Measurements from ENCODE around the gene SLC38A10. TPM values are rescaled to one million over a fixed set of nuclear protein-coding genes. Genes with fewer than 3 reads are reported as not detected.
A peak's percentile ranks its signal among the peaks of the same experiment; 100 is the strongest.

SLC38A10 gene
- total RNA-seq, 1 experiment from 2014 or later, result 43.8 TPM

DNA sequence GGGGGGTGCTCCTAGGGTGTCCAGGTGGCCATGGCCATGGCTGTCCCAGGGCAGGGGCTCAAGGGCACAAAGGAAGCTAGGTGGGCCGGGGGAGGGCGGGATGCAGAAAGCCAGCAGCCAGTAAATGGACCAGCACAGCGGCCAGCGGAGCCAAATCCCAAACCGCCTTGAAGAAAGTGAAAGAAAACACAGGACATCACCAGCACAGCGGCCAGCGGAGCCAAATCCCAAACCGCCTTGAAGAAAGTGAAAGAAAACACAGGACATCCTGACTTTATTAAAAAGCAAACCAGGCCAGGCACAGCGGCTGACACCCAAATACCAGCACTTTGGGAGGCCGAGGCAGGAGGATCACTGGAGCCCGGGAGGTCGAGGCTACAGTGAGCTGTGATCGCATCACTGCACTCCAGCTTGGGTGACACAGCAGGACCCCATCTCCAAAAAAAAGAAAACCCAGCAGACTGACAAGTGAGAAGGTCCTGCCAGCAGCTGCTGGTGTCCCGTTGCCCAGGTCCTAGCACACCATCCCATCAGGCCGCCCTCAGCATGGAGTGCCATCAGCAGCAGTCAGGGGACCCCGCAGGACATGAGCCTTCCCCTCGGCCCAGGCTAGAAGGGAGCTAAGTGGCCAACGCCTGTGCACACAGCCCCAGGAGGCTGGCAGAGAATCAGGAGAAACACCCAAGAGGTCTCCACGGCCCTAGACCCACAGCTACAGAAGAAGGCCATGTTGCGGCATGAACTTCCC lies 17.0 kb downstream of the SLC38A10 start:
- Mint-ChIP-seq H3K36me3 (ENCODE audit: insufficient read depth in 1 of 3, low read depth in 3 of 3) (peaks cover 11 to 42% (median 40%) of the 10 kb centered on the region in 3 experiments), H3K4me1 (no peaks in the 10 kb centered on the region), H3K4me3 (no peak overlapping the region), H3K27me3 (ENCODE audit: low read depth) (no peaks in the 10 kb centered on the region), H3K9me3 (no peaks in the 10 kb centered on the region), H3K27ac (peak overlapping the region in 1 of 3 experiments; percentile 68; a peak in 1 of 7 replicates)
- no peak overlapping the region for H2BK12ac ChIP-seq (ENCODE audit: insufficient read length, low read depth, low read length)
- no peak overlapping the region for H2AK5ac ChIP-seq (ENCODE audit: insufficient read length, low read length)
- no peak overlapping the region for H4K91ac ChIP-seq (ENCODE audit: insufficient read length, low read depth, low read length)
- H2BK15ac ChIP-seq (ENCODE audit: low read depth, low read length), result no peak overlapping the region
- no peak overlapping the region for H3K14ac ChIP-seq (ENCODE audit: insufficient read depth, low read length)
- no peak overlapping the region for H3K27ac ChIP-seq (ENCODE audit: insufficient read length, low read depth, low read length)
- no peaks in the 10 kb centered on the region for H3K79me1 ChIP-seq (ENCODE audit: insufficient read depth, low read depth, low read length, poor library complexity, severe bottlenecking)
- no CpG with 5 or more reads among the region's 20 CpGs for WGBS (ENCODE audit: extremely low coverage, insufficient read length, low lambda C conversion rate)
- H3K4me1 ChIP-seq (ENCODE audit: insufficient read depth, low read length), result no peaks in the 10 kb centered on the region
- H4K20me1 ChIP-seq (ENCODE audit: control insufficient read depth, insufficient read depth, insufficient read length), result no peaks in the 10 kb centered on the region
- H3K27me3 ChIP-seq (ENCODE audit: insufficient read depth, low read length), result no peaks in the 10 kb centered on the region
- H3K4ac ChIP-seq (ENCODE audit: low read depth, low read length), result no peak overlapping the region
- no peaks in the 10 kb centered on the region for H3K9me3 ChIP-seq (ENCODE audit: control insufficient read depth, low read depth, low read length)
- DNase-seq, result no peak
- H3K79me2 ChIP-seq (ENCODE audit: insufficient read depth, low read length), result no peaks in the 10 kb centered on the region
- no peak overlapping the region for H3K23ac ChIP-seq (ENCODE audit: insufficient read length, low read depth, low read length)
- no peak overlapping the region for H3K18ac ChIP-seq (ENCODE audit: insufficient read length, low read depth, low read length)
- H4K8ac ChIP-seq (replicated peaks; ENCODE audit: insufficient read length, low read depth, low read length), result no peak overlapping the region
- H2BK120ac ChIP-seq (ENCODE audit: low read depth, low read length, poor library complexity, severe bottlenecking), result no peak overlapping the region
- H3K9ac ChIP-seq (ENCODE audit: extremely low read depth, insufficient read length, low read length), result no peak overlapping the region
- no peak overlapping the region for H2BK20ac ChIP-seq (ENCODE audit: low read depth, low read length, poor library complexity, severe bottlenecking)
- no peak overlapping the region for H2BK5ac ChIP-seq (ENCODE audit: insufficient read length, low read length)
- TF ChIP-seq, protein P1, sequence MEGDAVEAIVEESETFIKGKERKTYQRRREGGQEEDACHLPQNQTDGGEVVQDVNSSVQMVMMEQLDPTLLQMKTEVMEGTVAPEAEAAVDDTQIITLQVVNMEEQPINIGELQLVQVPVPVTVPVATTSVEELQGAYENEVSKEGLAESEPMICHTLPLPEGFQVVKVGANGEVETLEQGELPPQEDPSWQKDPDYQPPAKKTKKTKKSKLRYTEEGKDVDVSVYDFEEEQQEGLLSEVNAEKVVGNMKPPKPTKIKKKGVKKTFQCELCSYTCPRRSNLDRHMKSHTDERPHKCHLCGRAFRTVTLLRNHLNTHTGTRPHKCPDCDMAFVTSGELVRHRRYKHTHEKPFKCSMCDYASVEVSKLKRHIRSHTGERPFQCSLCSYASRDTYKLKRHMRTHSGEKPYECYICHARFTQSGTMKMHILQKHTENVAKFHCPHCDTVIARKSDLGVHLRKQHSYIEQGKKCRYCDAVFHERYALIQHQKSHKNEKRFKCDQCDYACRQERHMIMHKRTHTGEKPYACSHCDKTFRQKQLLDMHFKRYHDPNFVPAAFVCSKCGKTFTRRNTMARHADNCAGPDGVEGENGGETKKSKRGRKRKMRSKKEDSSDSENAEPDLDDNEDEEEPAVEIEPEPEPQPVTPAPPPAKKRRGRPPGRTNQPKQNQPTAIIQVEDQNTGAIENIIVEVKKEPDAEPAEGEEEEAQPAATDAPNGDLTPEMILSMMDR (conservative IDR thresholded peaks at IDR 0.05), result no peak
- H3T11ph ChIP-seq (ENCODE audit: low read length), result no peak overlapping the region
- H3K56ac ChIP-seq (ENCODE audit: insufficient read length, low read depth, low read length), result no peak overlapping the region
- no peak overlapping the region for H4K5ac ChIP-seq (ENCODE audit: insufficient read length, low read depth, low read length)
- H2AFZ ChIP-seq (ENCODE audit: low read length), result no peak overlapping the region
- H3K4me2 ChIP-seq (ENCODE audit: insufficient read depth, insufficient read length, low read length), result no peak overlapping the region
- H3K23me2 ChIP-seq (ENCODE audit: insufficient read length, low read depth, low read length, poor library complexity, severe bottlenecking), result peaks cover 2% of the 10 kb centered on the region

Measured in H9 (cell line).